Umbilical cord (tissue), 2 donors: ENCODE results near the gene OR2W3. TPM values are rescaled to one million over a fixed set of nuclear protein-coding genes. Genes with fewer than 3 reads are reported as not detected.

Source experiments
- DNase-seq: peaks from one replicate; pipeline ENCODE4 v3.0.0-alpha.2; 2015; ENCODE audit warnings: low spot score
- total RNA-seq: library from RNA; depleted of rRNA; stranded (reverse); fragments of >200 nt; gene quantifications from one replicate; pipeline ENCODE4 v1.2.3, GENCODE V29; 2014; ENCODE audit warnings: low replicate concordance; ENCODE audit not compliant: insufficient read depth

OR2W3 gene
- 5.5 TPM for total RNA-seq

DNA sequence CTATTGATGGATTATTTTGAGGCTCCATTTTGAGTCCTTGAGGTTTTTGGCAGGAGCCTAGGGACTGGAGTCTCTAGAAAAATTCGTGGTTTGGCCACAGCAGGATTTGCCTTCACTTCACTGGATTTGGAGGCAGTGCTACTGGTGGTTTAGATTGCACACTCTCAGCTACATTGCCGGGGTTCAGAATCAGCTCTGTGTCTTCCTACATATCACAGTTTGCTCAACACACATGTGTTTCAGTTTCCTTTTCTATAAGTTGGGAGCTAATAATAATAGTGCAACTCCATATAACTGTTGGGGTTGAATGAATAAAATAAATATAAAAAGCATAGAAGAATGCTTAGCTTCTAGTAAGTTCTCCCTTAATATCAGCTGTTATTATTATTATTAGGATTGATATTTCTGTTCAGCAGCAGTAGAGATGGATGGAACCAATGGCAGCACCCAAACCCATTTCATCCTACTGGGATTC, at the start of gene OR2W3:
Gene OR2W3 (plus strand): TSS at position 425 of the 475 bp plus-strand sequence. CDS start 0 bp downstream, at position 425.
- DNase-seq, result no peak

- DNase-seq, result no peak
Measured at GRCh38 chr1:247845693-247846017, 49.7 kb upstream of the OR2W3 start.

DNA sequence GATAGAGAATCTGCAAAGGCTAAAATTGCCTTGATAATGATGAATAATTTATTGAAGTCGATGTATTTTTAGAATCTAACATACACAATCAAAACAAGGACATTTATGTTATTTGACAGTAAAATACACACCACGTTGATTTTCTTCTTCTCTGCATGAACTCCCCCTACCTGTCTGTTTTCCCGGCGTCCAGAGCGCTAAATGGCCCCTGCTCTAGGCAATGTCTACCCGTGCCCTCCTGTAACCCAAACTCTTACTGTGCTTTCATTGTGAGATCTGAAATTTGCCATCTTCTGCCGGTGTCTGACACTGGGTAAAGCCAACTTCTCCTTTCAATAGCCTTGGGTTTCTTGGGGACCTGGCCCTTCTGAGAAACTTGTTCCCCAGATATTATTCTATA, 47.0 kb upstream of the OR2W3 start:
- DNase-seq, result no peak

DNA sequence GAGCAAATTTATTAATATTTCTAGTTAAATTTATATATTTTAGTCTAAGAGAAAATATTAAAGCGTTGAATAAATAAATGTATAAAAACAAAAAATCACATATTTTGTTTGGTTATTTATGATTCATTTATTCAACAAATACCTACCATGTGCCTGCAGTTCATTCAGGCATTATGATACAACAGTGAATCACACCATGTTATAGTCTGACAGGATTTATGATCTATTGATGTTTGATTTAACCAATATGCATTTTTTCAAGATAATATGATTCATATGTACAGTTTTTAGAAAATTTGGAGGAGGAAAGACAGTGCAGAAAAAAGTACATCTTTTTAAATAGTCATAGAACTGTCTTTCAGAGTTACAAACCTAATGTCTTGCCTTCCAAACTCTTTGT, 45.8 kb upstream of the OR2W3 start:
- no peak for DNase-seq

DNA sequence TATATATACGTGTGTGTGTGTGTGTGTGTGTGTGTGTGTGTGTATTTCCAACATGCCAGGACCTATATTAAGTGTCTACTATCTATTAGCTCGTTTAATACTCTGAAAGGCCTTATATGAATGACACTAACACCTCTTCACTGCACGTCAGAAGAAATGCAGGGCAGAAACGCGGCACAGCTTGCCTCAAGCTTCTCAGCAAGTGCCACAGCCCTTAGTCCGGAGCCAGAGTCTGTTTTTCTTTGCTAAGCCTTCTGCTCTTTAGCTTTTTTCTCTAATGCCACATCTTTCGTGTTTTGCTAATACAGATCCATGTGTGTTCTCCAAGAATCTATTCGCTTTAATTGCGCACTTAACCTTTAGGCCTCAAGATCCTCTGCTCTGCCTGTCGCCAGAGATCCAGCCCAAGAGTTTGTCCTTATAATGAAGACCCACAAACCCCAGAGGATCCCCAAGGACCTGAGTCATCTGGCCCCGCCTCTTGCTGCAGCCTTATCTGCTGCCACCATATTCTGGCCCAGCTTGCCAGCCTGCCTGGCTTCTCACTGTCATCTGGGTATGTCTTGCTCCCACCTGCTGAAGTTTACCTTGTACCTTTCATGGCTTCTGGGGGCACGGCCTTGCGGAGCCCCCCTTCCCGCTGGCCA, 40.4 kb upstream of the OR2W3 start:
- no peak for DNase-seq

GRCh38 chr1:247855911-247856310, 39.5 kb upstream of the OR2W3 start:
- DNase-seq, result no peak

- no peak for DNase-seq
Measured at GRCh38 chr1:247857069-247857984, 38.1 kb upstream of the OR2W3 start, which contains the start of gene TRIM58. Gene TRIM58 (plus strand): TSS chr1:247857187. CDS start chr1:247857247, 60 bp downstream.

GRCh38 chr1:247857985-247858619, 37.3 kb upstream of the OR2W3 start:
- DNase-seq, result no peak

GRCh38 chr1:247862756-247863155, 32.6 kb upstream of the OR2W3 start:
- no peak for DNase-seq

- DNase-seq, result no peak
Measured at GRCh38 chr1:247864644-247865043, 30.7 kb upstream of the OR2W3 start.

- no peak for DNase-seq
Measured at GRCh38 chr1:247865416-247865815, 30.0 kb upstream of the OR2W3 start.

DNA sequence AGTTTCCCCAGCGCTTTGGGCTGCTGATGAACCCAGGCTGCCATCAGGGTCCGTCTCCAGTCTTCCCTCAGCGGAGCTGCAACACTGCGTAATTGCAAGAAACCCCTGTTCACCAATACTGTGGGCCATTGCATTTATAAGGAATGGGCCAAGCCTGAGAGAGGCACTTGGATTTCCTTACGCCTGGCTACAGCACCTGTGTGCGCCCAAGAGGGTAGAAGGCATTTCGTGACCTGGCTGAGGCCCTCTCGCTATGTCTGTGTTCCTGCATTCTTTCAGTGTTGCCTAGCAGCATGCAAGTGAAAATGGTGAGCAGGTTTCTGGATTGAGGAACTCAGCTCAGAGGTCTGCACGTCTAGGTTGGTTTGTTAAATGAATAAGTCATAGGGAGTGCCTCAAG, 12.0 kb upstream of the OR2W3 start:
- DNase-seq, result no peak

GRCh38 chr1:247884797-247885413, 10.5 kb upstream of the OR2W3 start:
- DNase-seq, result no peak

DNA sequence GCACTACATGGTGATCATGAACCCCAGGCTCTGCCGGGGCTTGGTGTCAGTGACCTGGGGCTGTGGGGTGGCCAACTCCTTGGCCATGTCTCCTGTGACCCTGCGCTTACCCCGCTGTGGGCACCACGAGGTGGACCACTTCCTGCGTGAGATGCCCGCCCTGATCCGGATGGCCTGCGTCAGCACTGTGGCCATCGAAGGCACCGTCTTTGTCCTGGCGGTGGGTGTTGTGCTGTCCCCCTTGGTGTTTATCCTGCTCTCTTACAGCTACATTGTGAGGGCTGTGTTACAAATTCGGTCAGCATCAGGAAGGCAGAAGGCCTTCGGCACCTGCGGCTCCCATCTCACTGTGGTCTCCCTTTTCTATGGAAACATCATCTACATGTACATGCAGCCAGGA, 589 bp downstream of the OR2W3 start:
- DNase-seq, result no peak

DNA sequence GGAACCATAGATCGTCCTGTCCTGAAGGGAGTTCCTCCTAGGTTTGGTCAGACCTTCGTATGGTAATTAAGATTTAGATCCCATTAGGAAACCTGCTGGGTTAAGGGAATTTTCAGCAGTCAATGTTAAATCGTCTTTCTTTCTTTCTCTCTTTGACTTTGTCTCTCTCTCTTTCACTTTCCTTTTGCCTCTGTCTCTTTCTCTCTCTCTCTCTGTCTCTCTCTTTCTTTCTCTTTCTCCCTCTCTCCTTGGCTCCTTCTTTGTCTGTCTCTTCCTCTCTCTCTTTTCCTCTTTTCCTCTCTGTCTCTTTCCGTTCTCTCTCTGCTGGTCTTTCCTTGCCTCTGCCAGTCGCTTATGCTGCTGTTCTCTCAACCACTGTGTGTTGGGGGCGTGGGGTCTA, 8.7 kb downstream of the OR2W3 start:
- no peak for DNase-seq

DNA sequence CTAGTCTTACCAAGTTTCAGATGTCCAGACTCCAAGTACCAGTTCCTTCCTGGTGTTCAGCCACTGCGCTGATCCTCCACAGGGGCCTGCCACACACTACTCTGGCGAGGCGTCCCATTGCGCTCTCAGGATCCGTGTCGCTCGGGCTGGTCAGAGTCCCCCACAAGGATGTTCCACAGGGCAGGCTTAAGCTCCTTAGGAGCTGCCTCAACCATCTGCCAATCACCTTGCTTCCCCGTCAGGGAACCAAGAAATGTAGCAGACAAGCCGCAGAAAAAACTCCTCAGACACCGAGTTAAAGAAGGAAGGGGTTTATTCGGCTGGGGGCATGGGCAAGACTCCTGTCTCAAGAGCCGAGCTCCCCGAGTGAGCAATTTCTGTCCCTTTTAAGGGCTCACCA, 9.8 kb downstream of the OR2W3 start:
- no peak for DNase-seq

GRCh38 chr1:247905910-247906503, 10.6 kb downstream of the OR2W3 start:
- DNase-seq, result no peak

- no peak for DNase-seq
Measured at GRCh38 chr1:247906504-247907047, 11.2 kb downstream of the OR2W3 start.

DNA sequence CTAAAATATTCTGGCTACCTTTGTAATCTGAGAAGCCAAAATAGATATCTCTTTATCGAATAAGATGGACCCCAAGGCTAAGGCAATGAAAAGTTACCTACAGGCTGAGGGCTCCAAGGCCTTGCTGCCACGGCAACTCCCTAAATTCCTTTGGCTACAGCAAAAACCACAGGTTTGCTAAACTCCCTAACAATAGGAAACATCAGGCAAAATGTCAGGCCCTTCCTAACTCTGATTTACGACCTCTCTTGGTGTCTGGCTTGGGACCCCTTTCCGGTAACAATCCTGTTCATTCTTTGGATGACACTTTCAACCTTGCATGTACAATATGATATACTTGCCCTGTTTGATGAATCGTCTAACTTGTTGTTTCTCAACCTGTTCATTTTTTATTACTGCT, 13.4 kb downstream of the OR2W3 start:
- no peak for DNase-seq

DNA sequence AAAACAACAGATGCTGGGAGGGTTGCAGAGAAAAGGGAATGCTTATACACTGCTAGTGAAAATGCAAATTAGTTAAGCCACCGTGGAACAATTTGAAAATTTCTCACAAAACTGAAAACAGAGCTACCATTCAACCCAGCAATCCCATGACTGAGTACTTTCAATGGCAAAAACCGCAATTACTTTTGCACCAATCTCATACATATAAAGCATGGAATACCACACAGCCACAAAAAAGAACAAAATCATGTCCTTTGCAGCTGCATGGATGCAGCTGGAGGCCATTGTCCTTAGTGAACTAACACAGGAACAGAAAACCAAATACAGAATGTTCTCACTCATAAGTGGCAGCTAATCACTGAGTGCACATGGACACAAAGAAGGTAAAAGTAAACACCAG, 18.4 kb downstream of the OR2W3 start:
- DNase-seq, result no peak
